Hematopoietic multipotent progenitor cell treated with erythropoietin and hydrocortisone succinate and interleukin-3 and kit ligand, for 4 days (in vitro differentiated cells): ENCODE measurements around the gene CTTNBP2NL.

Experiments
- DNase-seq: peaks from one replicate; pipeline ENCODE4 v3.0.0-alpha.2; 2015

The CTTNBP2NL gene, protein sequence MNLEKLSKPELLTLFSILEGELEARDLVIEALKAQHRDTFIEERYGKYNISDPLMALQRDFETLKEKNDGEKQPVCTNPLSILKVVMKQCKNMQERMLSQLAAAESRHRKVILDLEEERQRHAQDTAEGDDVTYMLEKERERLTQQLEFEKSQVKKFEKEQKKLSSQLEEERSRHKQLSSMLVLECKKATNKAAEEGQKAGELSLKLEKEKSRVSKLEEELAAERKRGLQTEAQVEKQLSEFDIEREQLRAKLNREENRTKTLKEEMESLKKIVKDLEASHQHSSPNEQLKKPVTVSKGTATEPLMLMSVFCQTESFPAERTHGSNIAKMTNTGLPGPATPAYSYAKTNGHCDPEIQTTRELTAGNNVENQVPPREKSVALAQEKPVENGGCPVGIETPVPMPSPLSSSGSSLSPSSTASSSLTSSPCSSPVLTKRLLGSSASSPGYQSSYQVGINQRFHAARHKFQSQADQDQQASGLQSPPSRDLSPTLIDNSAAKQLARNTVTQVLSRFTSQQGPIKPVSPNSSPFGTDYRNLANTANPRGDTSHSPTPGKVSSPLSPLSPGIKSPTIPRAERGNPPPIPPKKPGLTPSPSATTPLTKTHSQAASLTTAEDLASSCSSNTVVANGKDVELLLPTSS

DNA sequence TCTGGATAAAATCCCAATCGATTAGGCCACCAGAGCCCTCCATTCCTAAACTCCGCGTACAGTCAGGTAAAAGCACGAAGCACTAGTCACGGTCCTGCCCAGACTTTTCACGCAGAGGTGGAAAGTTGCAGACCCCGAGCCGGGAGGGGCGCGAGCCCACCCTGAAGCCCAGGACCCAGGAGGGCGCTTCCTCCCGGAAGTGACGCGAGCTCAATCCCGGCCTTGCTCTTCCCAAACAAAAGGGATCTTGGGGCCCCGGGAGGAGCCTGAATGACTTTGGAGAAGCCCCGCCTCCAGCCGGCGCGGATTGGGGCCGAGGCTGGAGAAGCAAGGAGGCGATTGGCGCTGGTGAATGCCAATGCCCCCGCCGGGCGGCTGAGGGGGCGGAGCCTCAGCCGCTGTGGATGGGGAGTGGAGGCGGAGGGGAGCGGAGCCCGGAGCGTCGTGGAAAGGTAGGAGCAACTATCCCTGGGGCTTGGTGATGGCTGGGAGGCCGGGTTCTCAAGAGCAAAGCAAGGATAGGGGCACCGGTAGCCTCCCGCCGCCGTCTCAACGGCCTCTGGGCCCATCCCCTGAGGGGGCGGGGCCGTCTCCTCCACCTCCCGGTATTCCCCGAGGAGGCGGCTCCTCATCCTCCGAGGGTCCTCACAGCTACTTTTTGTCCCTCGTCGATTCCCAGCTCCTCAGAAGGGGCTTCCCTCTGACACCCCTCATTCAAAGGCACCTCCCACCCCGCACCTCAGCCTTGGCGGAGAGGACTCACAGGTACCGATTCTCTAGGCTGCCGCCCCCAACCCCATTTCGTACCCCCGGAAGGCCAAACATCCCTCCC lies at the start of gene CTTNBP2NL:
TSS of gene CTTNBP2NL (plus strand) at position 394 of the 832 bp plus-strand sequence. CDS start 19,952 bp downstream, outside the sequence.
- peak; percentile 94 for DNase-seq

DNA sequence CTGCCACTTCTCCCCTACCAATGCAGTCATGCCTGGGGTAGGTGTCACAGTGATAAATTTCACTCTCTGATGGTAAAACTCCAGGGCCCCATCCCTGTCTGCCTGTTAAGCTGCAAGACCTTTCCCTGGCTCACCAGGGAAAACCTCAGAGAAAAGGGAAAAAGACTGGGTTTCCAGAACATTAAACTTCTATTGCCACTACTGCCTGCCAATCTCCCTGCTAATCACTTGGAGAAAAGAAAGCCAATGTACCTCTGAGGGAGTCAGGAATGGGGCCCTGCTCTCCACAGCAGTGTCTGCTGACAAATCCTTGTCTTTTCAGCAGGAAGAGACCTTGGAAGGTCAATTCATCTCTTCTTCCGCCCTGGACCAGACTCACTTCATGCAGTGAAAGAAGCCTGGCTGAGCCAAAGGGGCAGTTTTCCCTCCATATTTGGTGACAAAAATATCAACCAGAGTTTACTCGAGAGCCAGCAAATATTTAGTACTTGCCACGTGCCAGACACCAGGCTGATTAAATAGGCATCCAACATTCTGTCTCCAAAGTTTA lies 49.1 kb upstream of the CTTNBP2NL start:
- DNase-seq, result no peak

DNA sequence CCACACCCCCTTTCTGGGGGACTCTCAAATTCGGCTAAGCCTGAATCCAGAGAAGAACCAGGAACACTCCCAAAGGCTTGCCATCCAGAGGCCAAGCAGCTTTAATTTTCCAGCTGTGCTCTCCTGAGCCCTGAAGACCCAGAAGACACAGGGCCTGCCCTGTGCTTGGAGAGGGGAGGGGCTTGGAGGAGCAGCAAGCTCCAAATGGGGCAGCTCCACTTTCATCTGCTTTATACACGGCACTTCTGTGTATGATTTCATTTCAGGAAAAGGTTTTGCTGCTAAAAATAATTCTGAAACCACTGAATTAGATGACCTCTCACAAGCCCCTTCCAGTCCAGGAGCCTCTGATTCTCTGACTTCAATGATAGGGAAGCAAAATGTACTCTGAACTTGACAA lies 39.2 kb upstream of the CTTNBP2NL start:
- DNase-seq, result no peak

DNA sequence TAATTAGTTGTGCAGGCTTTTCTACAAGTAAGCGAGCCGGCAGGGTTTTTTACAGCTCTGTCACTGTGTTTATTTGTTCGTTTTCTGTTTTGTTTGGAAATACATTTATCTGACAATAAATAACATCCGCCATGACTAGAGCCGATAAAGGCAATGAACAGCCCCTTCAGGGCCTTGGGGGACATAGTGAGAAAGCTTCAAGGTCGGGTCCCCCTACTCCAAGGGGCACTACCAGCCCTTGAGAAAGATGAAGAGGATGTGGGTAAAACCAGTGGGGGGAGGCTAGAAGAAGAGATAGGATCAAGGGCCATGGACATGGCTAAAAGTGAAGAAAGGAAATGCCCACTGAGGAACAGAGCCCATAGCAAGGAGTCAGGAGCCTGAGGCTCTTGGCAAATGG lies 38.5 kb upstream of the CTTNBP2NL start:
- no peak for DNase-seq

DNA sequence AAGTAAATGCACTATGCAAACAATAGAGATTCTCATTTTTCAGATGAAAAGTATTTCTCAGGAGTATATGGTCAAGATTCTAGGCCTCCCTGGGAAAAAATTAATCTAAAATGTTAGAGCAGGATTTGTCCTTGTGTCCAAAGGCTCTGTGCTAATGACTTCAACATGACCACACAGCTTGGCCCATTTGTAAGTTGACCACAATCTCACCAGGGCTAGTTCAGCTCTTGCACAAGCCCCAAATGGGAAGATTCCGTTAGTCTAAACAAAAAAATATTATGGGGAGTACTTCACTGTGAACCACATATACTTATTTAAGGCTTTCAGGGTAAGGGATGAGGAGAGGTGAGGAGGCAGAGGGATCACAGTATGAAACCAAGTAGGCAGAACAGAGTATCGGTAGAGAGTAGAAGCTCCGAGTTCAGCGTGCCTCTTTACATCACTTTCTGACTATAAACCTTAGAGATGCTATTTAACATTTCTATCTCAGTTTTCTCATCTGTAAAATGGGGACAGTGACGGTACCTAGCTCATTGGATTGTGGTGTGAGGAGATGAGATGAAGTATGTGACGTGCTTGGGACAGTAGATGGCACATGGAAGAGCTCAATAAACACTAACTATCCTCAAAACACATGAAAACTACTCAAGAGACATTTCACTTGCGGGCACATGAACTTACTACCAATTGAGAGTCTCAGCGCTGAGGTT lies 37.8 kb upstream of the CTTNBP2NL start:
- no peak for DNase-seq

DNA sequence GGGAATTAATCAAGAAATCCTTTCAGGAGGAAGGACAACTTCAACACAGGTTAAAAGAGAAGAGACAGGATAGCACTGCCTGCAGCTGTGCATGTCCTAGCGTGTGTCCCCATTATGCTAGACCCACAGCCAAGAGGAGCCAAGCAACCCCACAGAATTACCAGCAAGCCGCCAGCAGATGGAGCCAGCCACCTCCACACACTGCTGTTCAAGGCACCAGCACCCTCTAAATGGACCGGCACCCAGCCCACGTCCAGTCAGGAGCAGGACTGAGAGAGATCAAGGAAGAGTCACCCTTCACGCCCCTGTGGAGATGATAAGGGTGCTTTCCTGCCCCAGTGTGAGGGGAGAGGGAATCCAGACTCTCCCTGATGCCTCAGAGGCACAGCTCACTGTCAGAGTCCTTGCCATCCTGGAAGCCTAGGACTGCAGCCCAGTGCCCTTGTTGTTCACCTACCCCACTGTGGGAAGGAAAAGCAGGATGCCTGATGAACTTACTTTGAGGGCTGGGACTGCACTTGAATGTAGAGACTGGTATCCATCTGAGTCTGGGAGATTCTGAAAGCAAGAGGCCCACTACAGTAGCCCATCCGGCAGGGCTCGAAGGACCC lies 37.1 kb upstream of the CTTNBP2NL start:
- peak; percentile 55 for DNase-seq

DNA sequence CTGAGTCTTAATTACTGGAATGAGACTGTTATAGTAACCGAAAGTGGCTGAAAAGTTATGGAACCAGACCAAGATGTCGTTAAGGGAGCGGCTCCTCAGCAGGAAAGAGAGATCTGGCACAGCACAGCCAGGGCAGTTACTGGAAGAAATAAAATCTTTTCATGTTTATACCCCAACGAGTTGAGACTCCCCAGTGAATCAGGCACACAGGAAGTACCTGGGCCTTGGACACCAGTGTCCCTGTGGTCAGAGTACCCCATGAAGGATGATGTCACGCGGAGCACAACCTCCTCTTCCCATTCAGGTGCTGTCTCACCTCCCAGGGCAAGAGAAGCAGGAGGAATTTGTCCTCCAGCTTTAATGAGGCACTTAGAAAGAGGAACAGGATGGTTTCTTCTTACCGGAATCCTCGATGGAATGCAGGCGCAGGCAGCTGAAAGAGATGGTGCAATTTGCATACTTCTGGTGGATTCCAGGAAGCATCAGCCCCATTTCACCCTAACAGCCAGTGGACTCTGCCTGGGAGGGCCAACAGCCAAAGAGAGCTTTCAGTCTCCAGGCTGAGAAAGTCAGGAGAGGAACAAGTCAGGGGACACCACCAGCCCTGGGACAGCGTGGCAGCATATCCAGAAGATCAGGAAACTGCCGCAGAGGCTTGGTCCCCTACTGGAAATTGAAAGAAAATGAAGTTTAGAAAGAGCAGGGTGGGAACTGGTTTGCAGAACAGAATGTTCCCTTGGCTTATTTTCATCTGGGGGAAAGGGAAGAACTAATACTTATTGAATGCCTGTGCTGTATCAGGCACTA lies 35.9 kb upstream of the CTTNBP2NL start:
- no peak for DNase-seq

DNA sequence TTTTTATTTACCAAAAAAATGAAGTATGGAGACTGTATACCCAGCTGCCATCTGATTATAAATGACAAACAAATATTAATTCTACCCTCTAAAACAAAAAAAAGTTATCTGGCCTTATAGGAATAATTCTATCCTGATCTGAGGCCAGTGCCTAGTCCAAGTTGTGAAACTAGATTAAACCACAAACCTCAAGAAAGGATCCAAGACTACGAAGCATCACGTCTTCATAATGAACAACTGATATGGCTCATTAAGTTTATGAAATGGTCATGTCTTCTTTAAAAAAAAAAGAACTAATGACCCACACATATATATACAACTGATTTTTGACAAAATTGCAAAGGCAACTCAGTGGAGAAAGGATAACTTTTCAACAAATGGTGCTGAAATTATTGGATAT lies 32.4 kb upstream of the CTTNBP2NL start:
- DNase-seq, result no peak

DNA sequence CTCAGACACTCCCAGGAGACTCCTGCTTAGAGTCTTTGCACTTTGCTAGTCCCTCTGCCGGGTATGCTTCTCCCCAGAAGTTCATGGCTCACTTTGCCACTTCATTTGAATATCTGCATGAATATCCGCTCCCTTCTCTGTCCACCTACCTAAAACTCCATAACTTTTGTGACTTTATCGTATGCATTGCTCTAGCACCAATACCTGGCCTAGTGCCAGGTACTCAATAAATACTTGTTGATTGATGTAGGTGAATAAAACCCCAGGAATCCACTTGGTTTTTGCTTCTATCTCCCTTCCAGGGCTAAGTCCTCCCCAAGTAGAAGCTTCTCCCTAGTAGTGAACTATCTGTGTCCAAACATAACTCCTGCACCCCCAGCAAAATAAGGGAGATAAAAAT lies 27.8 kb upstream of the CTTNBP2NL start:
- no peak for DNase-seq

DNA sequence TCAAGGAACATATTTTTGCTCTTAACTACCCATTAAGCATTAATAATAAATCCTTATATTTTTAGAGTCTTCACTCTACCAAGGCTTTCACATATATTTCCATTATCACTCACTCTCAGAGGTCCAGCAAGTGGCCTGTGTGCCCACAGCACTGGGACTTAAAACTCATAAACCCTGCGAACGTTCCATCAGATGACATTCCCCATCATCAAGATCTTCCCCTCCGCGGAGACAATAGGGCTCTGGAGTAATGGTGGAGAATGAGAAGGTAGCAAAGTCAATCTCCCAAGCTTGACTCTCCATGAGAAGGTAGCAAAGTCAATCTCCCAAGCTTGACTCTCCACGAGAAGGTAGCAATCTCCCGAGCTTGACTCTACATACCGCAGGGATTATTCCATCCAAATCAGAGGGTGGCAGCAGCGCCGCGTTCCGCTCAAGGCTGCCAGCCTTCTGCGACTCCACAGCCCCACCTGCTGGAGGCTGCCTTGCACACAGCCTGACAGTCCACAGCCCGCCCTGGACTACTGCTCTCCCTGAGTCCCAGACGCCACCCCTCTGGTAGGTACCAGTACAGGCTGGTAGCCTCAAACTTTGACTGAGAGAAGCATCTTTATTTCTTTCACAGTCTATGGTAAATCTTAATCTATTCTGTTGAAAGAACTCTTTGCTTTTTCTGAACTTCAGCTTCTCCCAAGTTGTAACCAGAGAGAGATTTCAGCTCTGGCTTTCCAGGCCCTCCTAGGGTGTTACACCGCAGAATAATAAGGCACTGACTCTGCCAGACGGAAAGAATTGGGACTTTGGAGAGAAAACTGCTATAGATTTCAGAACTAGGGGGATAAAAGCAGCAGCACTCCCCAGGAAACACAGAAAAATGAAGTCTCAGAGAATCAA lies 26.4 kb upstream of the CTTNBP2NL start:
- DNase-seq, result peak; percentile 90

DNA sequence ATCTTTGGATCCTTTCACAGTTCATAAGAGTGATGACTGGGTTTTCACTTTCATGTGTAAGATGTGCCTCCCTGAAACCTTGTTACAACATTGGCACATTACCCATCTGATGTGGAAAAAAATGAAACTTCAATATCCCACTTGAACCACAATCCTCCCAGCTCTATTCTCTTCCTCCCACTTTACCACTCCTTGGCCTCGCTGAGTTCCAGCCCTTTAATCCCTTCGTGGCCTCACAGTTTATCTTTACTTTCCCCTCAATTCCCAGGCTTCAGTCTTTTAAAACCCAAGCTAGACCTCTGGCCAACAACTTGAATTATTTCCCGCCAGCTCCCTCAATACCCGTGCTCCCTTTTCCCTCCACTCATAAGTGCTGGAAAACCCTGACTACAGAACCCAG lies 25.0 kb upstream of the CTTNBP2NL start:
- no peak for DNase-seq

DNA sequence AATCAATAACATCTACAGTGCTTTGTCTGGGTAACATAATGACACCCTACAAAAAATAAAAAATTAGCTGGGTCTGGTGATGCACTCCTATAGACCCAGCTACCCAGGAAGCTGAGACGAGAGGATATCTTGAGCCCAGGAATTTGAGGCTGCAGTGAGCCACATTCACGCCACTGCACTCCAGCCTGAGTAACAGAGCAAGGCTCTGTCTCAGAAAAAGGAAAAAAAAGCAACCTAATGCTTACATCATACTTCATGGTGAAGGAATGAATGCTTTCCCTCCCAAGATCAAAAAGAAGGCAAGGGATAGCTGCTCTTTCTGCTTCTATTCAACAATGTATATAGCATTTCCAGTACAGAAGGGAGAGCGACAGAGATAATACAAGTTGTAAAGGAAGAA lies 24.2 kb upstream of the CTTNBP2NL start:
- DNase-seq, result no peak

DNA sequence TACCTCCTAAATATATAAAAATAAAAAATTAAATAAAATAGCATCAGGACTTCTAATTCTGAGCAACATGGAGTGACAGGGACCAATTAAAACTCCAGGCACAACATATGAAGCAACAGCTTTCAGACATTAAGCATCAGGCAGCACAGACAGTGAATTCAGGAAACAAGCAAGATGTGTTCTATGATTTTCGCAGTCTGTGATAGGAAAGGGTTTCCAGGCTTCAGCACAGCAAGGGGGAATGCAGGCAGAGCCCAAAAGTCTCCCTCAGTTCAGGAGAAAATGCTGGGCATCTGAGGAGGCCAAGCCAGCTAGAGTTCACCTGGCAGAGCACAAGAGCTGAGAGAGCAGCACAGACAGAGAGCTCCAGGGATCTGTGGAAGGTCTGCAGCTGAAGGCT lies 22.2 kb upstream of the CTTNBP2NL start:
- no peak for DNase-seq

DNA sequence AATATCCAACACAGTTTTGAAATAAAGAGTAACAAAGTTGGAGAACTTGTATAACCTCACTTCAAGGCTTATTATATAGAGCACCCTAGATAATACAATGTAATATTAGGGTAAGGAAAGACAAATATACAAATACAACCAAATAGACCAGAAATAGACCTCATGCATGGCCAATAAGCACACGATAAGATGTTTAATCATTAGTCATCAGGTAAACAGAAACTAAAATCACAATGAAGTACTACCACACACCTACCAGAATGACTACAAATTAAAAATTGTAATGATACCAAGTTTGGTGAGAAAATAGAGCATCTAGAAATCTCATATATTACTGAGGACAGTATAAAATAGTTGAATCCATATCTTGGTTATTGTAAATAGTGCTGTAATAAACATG lies 20.3 kb upstream of the CTTNBP2NL start:
- DNase-seq, result no peak

DNA sequence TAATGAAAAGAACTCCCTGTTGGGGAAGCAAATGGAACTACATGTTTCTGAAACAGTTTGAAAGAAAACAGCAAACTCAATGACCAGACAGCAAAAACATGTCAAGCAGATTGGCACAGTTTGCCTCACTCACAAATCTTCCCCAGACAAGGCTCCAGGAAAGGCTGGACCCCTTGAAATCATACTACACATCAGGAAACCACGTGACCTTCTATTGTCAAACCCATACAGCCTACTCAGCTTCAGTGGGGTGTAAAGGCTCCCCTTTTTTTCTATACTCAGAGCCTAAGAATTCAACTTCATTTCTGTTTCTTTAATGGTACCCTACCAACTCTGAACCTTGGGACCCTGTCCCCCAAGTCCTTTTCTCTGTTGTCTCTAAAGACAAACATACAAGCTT lies 15.7 kb upstream of the CTTNBP2NL start:
- no peak for DNase-seq

DNA sequence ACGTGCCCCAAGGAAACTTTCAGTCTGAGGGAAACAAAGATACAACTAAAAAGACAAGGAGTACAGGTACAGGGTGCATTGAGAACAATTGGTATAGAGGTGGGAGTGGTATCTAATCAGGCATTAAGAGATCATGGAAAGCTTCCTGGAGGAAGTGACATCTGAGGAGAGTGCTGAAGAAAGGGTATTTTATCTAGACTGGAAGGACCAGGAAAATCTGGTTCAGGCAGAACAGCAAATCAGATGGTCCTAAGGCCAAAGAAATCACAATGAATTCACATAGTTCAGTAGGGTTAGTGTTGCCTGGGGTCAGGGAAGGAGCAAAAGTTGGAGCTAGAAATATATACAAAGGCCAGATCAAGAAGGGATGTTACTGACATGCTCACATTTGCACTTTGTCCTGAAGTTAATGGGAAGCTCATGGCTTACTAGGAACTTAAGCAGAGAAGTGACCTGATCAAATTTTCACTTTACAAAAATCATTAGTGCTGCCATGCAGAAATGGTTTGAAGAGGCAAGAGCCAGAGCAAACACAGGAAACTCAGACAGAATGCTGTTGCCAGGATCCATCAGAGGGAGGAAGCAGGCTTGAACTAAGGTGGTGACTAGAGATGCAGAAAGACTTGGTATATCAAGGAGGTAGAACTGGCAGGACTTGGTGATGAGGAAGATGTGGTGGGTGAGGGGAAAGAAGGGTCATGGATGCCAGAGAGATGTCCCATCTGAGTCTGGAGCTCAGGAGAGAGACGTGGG lies 14.5 kb upstream of the CTTNBP2NL start:
- no peak for DNase-seq

DNA sequence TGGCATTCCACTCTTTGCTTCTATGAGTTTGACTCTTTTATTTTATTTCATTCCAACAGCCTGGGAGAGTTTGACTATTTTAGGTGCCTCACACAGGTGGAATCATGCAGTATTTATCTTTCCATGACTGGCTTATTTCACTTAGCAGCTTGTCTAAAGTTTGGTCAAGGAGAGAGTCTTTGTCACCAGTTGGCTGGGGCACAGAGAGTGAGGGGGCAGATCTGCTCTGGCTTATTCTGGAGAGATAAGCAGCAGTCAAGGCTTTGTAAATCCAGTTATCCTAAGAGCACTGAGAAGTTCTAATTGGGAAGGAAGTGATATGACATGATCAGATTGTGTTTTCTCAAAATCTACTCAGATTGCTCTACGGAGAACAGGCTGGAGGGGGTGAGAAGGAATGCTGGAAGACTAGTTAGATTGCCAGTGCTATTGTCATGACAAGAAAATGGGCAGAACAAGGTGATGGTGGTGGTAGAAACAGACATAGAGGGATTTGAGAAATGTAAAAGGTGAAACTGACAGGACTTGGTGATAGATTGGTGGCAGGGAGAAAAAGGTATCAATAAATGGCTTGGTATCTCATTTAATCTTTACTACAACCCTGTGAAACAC lies 12.1 kb upstream of the CTTNBP2NL start:
- DNase-seq, result no peak

DNA sequence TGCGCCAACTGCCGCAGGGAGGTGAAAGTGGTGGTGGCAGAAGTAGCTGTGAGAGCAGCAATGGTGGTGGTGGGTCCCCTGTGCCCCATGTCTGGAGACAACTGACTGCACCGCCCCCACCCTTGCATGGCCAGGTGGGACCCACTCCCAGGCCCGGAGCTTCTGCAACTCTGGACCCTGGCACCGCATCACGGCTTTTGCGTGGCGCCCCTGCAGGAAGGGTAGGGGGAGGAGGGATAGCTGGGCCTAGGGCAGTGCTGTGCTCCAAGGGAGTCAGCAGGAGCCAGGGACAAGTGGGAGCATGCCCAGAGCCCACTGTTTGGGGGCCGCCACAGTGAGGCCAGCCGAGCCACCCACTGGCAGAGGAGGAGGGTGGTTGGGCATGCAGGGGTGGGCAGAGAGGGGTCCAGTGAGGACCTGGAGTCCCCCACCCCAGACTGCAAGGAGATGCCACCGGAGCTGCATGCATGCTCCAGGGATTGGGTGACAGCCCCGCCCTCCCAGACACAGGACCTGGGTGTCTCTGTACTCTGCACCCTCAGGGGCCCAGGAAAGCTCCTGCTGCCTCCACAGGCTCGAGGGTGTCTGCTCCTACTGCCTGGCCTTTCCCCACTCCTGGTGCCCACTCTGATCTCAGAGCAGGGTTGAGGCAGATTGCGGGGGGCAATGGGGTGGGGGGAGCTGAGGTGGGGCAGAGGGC lies 9.8 kb upstream of the CTTNBP2NL start:
- DNase-seq, result no peak
